GM21717 (cell line): ENCODE data around the gene MEX3D.
"Not testable (repeated sequence)": the region's sequence is repeated elsewhere in the genome, so short reads cannot be mapped to it uniquely, and the experiment has no call there.

ENCODE experiments used
- ATAC-seq: cut with Tn5 transposase; IDR thresholded peaks from one replicate; pipeline ENCODE4 v1.9.1; 2021; ENCODE audit warnings: mild to moderate bottlenecking, moderate library complexity; ENCODE audit not compliant: unreplicated experiment

MEX3D gene

GRCh38 chr19:1522061-1522460 is 46.1 kb downstream of the MEX3D start:
- no peak for ATAC-seq

GRCh38 chr19:1521636-1522035 is 46.5 kb downstream of the MEX3D start:
- no peak for ATAC-seq

GRCh38 chr19:1520203-1520780 is 47.8 kb downstream of the MEX3D start:
- ATAC-seq: no peak

GRCh38 chr19:1519802-1520201 is 48.3 kb downstream of the MEX3D start:
- not testable (repeated sequence) for ATAC-seq

- ATAC-seq: no peak
Observed at GRCh38 chr19:1518471-1518870, 49.7 kb downstream of the MEX3D start.

DNA sequence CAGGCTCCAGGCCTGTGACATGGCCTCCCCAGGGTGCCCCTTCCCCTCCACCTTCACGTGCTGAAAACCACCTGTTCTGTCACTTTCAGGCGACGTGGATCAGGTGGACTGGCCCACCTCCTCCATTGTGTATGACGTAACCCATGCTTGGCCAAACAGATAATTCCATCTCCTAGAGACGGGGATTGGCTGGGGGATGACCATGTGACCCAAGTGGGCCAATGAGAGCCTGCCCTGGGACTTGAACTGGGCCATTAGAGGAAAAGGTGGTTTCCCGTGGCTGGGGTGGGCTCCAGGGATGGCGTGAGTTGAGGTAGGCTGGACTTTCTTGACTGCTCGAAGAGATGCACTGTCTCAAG is 51.8 kb downstream of the MEX3D start:
- no peak for ATAC-seq

- no peak for ATAC-seq
Observed at GRCh38 chr19:1514986-1515721, 53.0 kb downstream of the MEX3D start.

- ATAC-seq: no peak
Observed at GRCh38 chr19:1514295-1514661, 53.8 kb downstream of the MEX3D start.

DNA sequence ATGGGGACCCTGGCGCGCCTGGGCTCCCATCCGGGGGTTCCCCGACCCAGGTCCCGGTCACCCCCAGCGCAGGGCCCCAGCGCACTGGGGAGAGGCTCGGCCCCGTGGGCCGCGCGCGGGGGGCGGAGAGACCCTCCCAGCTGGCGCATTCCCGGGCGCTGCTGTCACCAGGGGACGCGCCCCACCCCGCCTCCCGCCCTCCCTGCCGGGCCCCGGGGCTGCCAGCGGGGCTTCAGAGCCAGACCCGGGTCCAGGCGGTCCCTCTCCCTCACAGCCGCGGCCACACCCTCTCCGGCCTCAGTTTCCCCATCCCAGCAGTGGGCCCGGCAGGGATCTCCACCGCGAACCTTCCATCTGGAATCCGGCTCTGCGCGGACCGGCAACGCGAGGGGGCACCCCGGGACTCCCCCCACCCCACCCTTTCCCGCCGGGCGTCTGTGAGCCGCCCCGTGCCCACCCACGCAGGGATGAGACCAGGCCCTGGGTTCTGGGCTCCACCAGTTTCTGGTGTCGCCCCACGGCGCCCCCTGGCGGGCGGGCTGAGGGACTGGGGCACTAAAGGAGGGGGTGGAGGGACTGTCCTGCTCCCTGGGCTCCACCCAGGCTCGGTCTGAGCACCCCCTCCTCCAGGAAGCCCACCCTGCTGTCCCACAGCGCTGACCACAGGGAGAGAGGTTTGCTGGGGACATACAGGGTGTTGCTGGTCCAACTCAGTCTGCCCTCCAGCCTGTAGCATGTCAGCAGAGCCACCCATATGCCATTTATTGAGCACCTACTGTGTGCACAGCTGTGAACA is 54.4 kb downstream of the MEX3D start:
- no peak for ATAC-seq

DNA sequence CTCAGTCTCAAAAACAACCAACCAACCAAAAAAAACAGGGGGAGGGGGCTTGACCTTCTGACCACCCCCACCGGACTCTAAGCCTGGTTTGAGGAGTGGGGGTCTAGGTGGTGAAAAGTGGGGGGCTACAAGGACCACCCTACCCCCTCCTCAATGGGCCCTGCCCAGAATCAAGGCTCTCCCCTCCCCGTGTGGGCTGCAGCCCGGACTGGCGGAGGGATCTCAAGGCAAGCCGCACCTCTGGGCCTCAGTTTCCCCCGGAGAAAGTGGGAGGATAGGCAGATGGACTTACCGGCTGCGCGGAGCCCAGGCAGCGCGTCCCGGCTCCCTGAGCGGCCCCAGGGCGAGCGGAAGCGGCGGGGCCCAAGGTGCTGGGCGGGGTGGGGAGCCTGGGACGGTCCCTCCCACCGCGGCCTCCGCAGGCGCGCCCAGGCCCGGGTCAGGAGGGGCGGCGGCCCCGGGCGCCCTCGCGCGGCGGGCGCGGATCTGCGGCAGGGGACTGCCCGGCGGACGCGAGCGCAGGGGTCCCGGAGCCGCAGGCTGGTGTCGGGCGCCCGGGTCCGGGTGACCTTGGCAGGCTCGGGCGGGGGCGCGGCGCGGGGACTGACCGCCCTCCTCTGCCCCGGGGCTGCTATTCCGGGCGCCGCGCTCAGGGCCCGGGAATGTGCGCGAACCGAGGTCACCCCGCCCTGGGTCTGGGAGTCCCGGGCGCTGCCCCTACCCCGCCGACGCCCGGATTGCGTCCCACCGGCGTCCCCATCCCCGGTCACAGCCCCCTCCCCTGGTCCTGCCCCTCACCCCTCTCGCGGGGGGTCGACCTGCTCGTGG is 55.2 kb downstream of the MEX3D start, which contains the start of gene ADAMTSL5:
TSS of gene ADAMTSL5 (minus strand) at position 349 of the 828 bp plus-strand sequence. CDS start 2,076 bp downstream, outside the sequence.
- no peak for ATAC-seq

DNA sequence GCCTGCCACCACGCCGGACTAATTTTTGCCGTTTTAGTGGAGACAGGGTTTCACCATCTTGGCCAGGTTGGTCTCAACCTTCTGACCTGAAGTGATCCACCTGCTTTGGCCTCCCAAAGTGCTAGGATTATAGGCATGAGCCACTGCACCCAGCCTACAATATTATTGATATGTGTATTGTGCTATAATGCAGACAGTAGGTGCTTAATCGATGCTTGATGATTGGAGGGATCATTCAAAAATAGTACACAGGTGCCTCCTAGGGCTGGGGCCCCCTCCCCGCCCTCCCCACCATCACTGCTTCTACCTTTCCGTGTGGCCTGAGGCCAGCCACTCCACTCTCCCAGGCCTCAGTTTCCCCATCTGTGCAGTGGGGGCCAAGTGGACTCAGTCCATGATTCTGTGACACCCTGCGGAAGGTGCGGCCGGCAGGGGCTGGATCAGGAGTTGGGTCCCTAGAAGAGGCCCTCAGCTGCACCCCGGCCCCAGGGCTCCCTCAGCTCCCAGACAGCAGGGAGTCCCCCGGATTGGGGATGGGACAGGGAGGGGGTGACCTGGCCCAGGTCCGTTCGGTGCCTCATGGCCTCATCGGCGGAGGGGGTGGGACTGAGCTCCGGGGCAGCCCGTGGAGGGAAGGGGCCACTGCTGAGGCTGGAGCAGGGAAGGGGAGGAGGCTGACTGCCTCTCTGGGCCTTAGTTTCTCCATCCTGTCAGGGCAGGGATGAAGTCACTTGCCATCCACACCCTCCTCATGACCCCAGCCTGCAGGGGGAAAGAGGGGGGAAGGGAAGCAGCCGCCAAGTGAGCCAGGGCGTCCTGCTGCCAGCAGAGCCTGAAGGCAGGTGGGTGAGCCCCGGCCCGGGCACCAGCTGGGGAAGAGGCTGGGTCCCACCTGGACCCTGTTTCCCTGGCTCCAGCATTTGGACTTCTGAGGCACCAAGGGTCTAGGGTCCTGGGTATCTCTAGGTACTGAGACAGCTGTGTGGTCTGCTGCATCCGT is 56.5 kb downstream of the MEX3D start:
- no peak for ATAC-seq

DNA sequence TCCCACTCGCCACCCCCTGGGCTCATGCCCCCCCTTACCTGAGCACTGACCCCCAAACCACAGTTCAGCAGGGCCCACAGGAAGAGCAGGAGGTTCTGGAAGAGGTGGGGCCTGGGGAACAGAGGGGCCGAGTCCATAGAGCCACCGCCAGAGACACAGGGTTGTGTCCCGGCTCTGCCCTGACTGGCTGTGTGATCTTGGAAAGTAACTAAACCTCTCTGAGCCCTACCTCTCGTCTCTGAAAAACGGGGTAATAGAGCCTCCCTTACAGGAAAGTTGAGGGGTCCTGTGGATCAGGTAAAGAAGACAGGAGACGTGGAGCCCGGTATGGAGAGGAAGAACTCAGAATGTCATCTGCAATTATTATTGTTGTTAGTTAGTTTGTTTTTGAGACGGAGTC is 57.3 kb downstream of the MEX3D start:
- ATAC-seq: no peak

DNA sequence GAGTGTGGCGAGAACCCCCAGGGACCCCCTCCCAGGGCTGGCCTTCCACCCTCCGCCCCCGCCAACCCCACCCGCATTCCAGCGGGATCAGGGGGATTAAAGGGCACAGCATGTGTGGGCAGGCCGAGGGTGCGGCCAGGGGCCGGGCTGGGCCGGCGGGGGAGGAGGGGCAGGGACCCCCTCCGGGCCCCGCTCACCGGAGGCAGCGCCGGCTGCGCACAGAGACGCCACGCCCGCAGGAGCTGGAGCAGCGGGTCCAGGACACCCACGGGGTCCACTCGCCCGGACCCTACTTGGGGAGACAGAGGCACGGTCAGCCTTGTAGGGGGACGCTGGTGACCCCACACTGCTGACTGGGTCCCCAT is 57.7 kb downstream of the MEX3D start:
- no peak for ATAC-seq

DNA sequence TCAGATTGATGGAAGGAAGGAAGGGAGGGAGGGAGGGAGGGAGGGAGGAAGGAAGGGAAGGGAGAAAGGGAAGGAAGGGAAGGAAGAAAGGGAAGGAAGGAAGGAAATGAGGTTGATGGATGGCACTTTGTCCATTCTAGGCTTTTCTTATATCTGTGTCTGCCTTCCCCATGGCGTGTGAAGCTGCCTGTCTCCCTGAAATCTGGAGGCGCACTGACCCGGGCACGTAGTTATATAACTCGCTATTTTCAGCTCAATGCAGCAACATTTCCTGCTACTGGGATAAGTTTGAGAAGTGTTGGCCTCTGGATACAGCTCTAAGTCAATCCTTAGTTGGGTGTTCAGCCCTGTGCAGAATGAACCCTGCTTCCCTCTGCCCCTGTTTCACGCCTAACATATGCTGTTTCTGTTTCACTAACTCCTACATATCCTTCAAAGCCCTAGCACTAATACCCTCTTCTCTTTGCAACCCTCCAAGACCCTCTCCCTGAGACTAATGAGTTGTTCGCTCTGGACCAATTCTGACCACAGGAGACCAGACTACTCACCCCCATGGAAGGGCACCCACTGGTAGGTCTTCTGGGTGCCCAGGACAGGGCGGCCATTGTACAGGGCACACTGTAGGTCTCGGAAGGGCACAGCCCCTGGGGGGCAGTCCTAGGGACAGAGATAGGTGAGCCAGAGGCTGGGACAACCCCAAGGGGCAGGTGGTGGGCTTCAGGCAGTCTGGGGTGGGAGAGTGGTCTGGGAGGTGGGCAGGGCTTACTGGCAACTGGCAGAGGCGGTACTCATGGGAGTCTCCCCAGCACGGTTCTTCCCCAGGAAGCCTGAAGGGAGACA is 58.3 kb downstream of the MEX3D start:
- ATAC-seq: no peak

DNA sequence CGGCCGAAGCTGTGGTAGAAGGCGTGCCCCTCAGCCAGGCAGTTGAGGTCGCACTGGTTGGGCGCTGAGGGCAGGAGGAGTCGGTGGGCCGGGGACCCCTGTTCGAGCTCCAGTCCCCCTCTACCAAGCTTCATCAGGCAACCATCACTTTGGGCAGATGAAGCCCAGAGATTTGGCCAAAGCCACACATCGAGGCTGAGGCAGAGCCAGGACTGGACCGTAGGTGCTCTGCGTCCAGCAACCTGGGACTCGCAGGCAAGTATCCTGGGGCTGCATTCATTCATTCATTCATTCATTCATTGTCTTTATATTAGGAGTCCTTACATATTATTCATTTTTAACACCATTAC is 59.6 kb downstream of the MEX3D start:
- no peak for ATAC-seq

GRCh38 chr19:1507763-1508506 is 60.2 kb downstream of the MEX3D start:
- no peak for ATAC-seq

- ATAC-seq: no peak
Observed at GRCh38 chr19:1507192-1507660, 60.9 kb downstream of the MEX3D start.
